ENCODE data around the gene CNMD. TPM values are rescaled to one million over a fixed set of nuclear protein-coding genes. Genes with fewer than 3 reads are reported as not detected.
A peak's percentile ranks its signal among the peaks of the same experiment; 100 is the strongest.
"Not testable (repeated sequence)": the region's sequence is repeated elsewhere in the genome, so short reads cannot be mapped to it uniquely, and the experiment has no call there.

Gene CNMD
- total and polyA plus RNA-seq, 5 donors from 2014 or later = 0.11 TPM; not detected in 4

DNA sequence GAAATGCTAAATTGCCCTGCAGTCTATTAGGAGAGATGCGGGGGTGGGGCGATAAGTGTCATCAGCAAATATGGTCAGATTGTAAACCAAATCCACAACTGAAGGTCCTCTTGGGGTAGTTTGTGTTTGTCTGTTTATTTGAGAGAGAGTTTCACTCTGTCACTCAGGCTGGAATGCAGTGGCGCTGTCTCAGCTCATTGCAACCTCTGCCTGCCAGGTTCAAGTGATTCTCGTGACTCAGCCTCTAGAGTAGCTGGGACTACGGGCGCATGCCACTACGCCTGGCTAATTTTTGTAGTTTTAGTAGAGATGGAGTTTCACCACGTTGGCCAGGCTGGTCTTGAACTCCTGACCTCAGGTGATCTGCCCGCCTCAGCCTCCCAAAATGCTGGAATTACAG lies 53.8 kb downstream of the CNMD start:
- not testable (repeated sequence) for H3K4me3 Mint-ChIP-seq; H3K27ac ChIP-seq (ENCODE audit: insufficient read depth, low read length, poor library complexity, severe bottlenecking); H3K27me3 ChIP-seq (ENCODE audit: control insufficient read depth, insufficient read depth, low read length); H3K9me3 Mint-ChIP-seq; H3K27me3 Mint-ChIP-seq; H3K9me3 ChIP-seq (ENCODE audit: control insufficient read depth in 2 of 2, low read length in 2 of 2); H3K4me1 ChIP-seq (ENCODE audit: control insufficient read depth, insufficient read depth, low read length, poor library complexity, severe bottlenecking); H3K27ac Mint-ChIP-seq; ATAC-seq (ENCODE audit: low read depth in 2 of 2); DNase-seq; H3K4me3 ChIP-seq (ENCODE audit: low read depth, low read length)
- Mint-ChIP-seq H3K36me3 (peaks cover 45% of the 10 kb centered on the region), H3K4me1 (peaks cover 7 to 20% (median 13%) of the 10 kb centered on the region in 4 donors)
- H3K36me3 ChIP-seq (ENCODE audit: control insufficient read depth, insufficient read depth, low read length) = peaks cover 70% of the 10 kb centered on the region

DNA sequence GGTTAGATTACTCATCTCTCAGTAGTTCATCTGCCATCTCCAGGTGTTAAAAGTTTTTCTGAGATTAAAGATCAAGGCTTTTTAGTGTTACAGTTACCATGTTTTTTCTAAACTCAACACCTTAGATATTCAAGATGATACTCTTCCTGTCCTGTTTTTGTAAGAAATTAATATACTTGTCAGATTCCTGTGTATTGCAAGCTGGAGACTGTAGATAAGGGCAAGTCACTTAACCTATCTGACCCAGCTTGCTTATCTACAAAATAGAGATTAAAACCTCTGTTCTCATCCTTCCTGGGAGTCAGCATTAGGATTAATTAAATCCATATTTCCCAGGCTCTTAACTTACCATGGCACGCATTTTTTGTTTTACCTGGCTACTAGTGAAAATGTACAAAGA lies 61.8 kb downstream of the CNMD start:
- H3K36me3 Mint-ChIP-seq = peaks cover 42% of the 10 kb centered on the region
- ATAC-seq (ENCODE audit: low read depth in 2 of 2) (no peak), DNase-seq (no peak)
- H3K27ac ChIP-seq (ENCODE audit: insufficient read depth, low read length, poor library complexity, severe bottlenecking) = no peak overlapping the region
- peak overlapping the region in 1 of 3 donors; percentile 37 for H3K27ac Mint-ChIP-seq
- no peak overlapping the region for H3K4me3 Mint-ChIP-seq
- no peak overlapping the region for H3K4me3 ChIP-seq (ENCODE audit: low read depth, low read length)
- H3K36me3 ChIP-seq (ENCODE audit: control insufficient read depth, insufficient read depth, low read length) = peaks cover 71% of the 10 kb centered on the region
- no peaks in the 10 kb centered on the region for H3K9me3 Mint-ChIP-seq
- H3K4me1 Mint-ChIP-seq = peaks cover 11 to 34% (median 21%) of the 10 kb centered on the region in 4 donors
- H3K4me1 ChIP-seq (ENCODE audit: control insufficient read depth, insufficient read depth, low read length, poor library complexity, severe bottlenecking) = no peaks in the 10 kb centered on the region
- H3K27me3 Mint-ChIP-seq = no peaks in the 10 kb centered on the region
- H3K27me3 ChIP-seq (ENCODE audit: control insufficient read depth, insufficient read depth, low read length) = no peaks in the 10 kb centered on the region
- H3K9me3 ChIP-seq (ENCODE audit: control insufficient read depth in 2 of 2, low read length in 2 of 2) = no peaks in the 10 kb centered on the region

DNA sequence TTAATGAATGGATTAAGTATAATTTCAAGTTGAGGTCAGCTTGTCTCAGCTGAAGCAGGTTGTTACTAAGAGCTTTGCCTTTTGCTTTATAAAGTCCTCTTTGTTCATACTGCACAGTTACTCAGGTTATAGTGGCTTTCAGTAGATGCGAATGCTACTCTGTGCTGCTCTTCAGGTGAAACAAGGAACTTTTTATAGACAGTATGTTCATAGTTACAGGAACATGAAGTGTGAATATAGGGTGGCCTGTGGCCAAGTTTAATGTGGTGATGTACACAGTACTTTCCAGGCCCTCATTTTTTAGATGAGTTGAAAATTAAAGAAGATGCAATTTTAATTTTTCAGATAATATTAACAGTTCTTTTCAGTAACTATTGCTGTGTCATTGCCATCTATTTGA lies 66.2 kb downstream of the CNMD start:
- Histone ChIP-seq H3K4me3 (ENCODE audit: low read depth, low read length) (no peak overlapping the region), H3K4me1 (ENCODE audit: control insufficient read depth, insufficient read depth, low read length, poor library complexity, severe bottlenecking) (no peaks in the 10 kb centered on the region), H3K27ac (ENCODE audit: insufficient read depth, low read length, poor library complexity, severe bottlenecking) (no peak overlapping the region), H3K27me3 (ENCODE audit: control insufficient read depth, insufficient read depth, low read length) (no peaks in the 10 kb centered on the region), H3K9me3 (ENCODE audit: control insufficient read depth in 2 of 2, low read length in 2 of 2) (no peaks in the 10 kb centered on the region), H3K36me3 (ENCODE audit: control insufficient read depth, insufficient read depth, low read length) (peaks cover 59% of the 10 kb centered on the region)
- Mint-ChIP-seq H3K4me3 (no peak overlapping the region), H3K9me3 (no peaks in the 10 kb centered on the region), H3K27ac (no peak overlapping the region), H3K4me1 (peaks cover 20 to 38% (median 26%) of the 10 kb centered on the region in 4 donors), H3K27me3 (no peaks in the 10 kb centered on the region), H3K36me3 (peaks cover 32% of the 10 kb centered on the region)
- no peak for ATAC-seq (ENCODE audit: low read depth in 2 of 2)
- DNase-seq = no peak

DNA sequence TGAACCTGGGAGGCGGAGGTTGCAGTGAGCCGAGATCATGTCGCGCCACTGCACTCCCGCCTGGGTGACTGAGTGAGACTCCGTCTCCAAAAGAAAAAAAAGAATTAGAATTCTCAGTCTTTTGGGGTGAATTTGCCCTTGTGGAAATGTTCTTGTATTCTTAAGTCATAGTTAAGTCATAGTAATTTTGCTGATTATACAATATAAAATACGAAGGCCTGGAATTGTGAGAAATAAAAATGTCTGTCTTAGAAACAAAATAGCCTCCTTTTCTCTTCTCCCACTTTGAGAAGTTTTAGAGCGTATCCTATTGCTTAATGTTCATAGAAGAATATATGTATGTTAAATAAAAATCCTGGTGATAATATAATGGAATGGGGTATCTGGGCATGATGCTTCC lies 68.9 kb downstream of the CNMD start:
- ATAC-seq (ENCODE audit: low read depth in 2 of 2) (no peak), DNase-seq (no peak)
- H3K4me1 ChIP-seq (ENCODE audit: control insufficient read depth, insufficient read depth, low read length, poor library complexity, severe bottlenecking) = no peaks in the 10 kb centered on the region
- peaks cover 59% of the 10 kb centered on the region for H3K36me3 ChIP-seq (ENCODE audit: control insufficient read depth, insufficient read depth, low read length)
- Mint-ChIP-seq H3K27ac (no peak overlapping the region), H3K4me3 (no peak overlapping the region), H3K27me3 (no peaks in the 10 kb centered on the region), H3K36me3 (peaks cover 19% of the 10 kb centered on the region), H3K9me3 (no peaks in the 10 kb centered on the region), H3K4me1 (peaks cover 13 to 22% (median 18%) of the 10 kb centered on the region in 4 donors)
- H3K9me3 ChIP-seq (ENCODE audit: control insufficient read depth in 2 of 2, low read length in 2 of 2) = no peaks in the 10 kb centered on the region
- H3K27me3 ChIP-seq (ENCODE audit: control insufficient read depth, insufficient read depth, low read length) = no peaks in the 10 kb centered on the region
- H3K4me3 ChIP-seq (ENCODE audit: low read depth, low read length) = no peak overlapping the region
- no peak overlapping the region for H3K27ac ChIP-seq (ENCODE audit: insufficient read depth, low read length, poor library complexity, severe bottlenecking)

DNA sequence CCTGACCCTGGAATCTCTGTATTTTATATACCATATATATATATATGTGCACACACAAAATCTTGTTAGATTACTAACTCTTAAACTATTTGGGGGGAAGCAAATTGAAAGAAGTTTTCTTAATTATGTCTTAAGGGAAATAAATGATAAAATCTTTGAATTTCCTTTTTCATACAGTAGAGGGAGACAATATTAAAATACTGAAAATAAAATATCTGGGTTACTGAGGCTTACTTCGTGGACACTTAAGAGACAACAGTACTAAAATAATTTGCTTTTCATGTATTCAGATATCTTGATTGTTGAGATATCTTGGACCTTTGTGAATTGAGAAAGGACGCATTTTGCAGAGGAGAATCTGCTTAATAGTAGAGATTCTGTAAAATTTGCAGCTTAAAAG lies 69.9 kb downstream of the CNMD start:
- Mint-ChIP-seq H3K27ac (no peak overlapping the region), H3K36me3 (peaks cover 16% of the 10 kb centered on the region), H3K4me3 (no peak overlapping the region), H3K4me1 (peaks cover 13 to 24% (median 17%) of the 10 kb centered on the region in 4 donors), H3K27me3 (no peaks in the 10 kb centered on the region), H3K9me3 (no peaks in the 10 kb centered on the region)
- no peak for ATAC-seq (ENCODE audit: low read depth in 2 of 2)
- Histone ChIP-seq H3K9me3 (ENCODE audit: control insufficient read depth in 2 of 2, low read length in 2 of 2) (no peaks in the 10 kb centered on the region), H3K4me3 (ENCODE audit: low read depth, low read length) (no peak overlapping the region), H3K27me3 (ENCODE audit: control insufficient read depth, insufficient read depth, low read length) (no peaks in the 10 kb centered on the region), H3K36me3 (ENCODE audit: control insufficient read depth, insufficient read depth, low read length) (peaks cover 55% of the 10 kb centered on the region), H3K4me1 (ENCODE audit: control insufficient read depth, insufficient read depth, low read length, poor library complexity, severe bottlenecking) (no peaks in the 10 kb centered on the region), H3K27ac (ENCODE audit: insufficient read depth, low read length, poor library complexity, severe bottlenecking) (no peak overlapping the region)
- DNase-seq = no peak

DNA sequence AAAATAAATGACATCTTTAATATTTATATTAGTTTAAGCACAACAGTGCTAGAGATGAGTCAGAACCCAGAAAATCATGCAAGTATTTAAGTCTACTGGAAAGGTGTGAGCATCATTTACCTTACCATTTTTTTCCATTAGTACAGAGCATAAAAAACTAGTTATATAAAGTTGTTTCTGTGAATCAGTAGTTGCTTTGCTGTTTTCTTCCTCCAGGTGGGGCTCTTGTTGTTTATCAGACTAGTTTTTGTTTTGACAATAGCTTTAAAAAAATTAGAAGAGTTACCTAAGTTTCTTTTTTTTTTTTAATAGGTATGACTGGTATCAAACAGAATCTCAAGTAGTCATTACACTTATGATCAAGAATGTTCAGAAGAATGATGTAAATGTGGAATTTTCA lies 74.3 kb downstream of the CNMD start:
- Histone ChIP-seq H3K4me1 (ENCODE audit: control insufficient read depth, insufficient read depth, low read length, poor library complexity, severe bottlenecking) (no peaks in the 10 kb centered on the region), H3K9me3 (ENCODE audit: control insufficient read depth in 2 of 2, low read length in 2 of 2) (no peaks in the 10 kb centered on the region), H3K27ac (ENCODE audit: insufficient read depth, low read length, poor library complexity, severe bottlenecking) (peak overlapping the region; percentile 39), H3K4me3 (ENCODE audit: low read depth, low read length) (no peak overlapping the region), H3K27me3 (ENCODE audit: control insufficient read depth, insufficient read depth, low read length) (no peaks in the 10 kb centered on the region), H3K36me3 (ENCODE audit: control insufficient read depth, insufficient read depth, low read length) (peaks cover 78% of the 10 kb centered on the region)
- ATAC-seq (ENCODE audit: low read depth in 2 of 2) = peak; percentile 24 to 37
- no peaks in the 10 kb centered on the region for H3K27me3 Mint-ChIP-seq
- peaks cover 9 to 17% (median 13%) of the 10 kb centered on the region in 4 donors for H3K4me1 Mint-ChIP-seq
- H3K4me3 Mint-ChIP-seq = no peak overlapping the region
- DNase-seq = peak in 2 of 3 donors; percentile 35 to 42
- no peak overlapping the region for H3K27ac Mint-ChIP-seq
- H3K36me3 Mint-ChIP-seq = peaks cover 27% of the 10 kb centered on the region
- H3K9me3 Mint-ChIP-seq = no peaks in the 10 kb centered on the region

DNA sequence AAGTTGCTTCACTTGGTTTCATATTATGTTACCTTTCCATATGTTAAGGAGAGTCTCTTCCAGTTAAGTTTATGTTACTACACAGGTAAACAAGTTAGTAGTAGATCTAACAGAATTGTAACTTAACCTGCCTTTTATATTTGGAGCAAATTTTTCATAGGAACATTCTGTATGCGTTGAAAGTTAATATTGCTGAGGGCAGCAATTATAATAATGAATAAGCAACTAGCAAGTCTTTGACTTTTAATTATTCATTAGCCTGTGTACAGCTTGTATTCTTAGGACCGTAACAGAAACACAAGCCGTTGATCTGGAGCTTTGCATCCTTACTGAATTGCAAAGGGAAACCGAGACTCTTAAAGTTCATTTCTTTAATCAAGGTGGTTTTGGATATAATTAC lies 75.3 kb downstream of the CNMD start:
- DNase-seq = no peak
- H3K27me3 Mint-ChIP-seq = no peaks in the 10 kb centered on the region
- Histone ChIP-seq H3K27ac (ENCODE audit: insufficient read depth, low read length, poor library complexity, severe bottlenecking) (no peak overlapping the region), H3K9me3 (ENCODE audit: control insufficient read depth in 2 of 2, low read length in 2 of 2) (no peaks in the 10 kb centered on the region), H3K36me3 (ENCODE audit: control insufficient read depth, insufficient read depth, low read length) (peaks cover 74% of the 10 kb centered on the region), H3K4me3 (ENCODE audit: low read depth, low read length) (no peak overlapping the region), H3K4me1 (ENCODE audit: control insufficient read depth, insufficient read depth, low read length, poor library complexity, severe bottlenecking) (no peaks in the 10 kb centered on the region), H3K27me3 (ENCODE audit: control insufficient read depth, insufficient read depth, low read length) (no peaks in the 10 kb centered on the region)
- no peak overlapping the region for H3K4me3 Mint-ChIP-seq
- H3K9me3 Mint-ChIP-seq = no peaks in the 10 kb centered on the region
- no peak for ATAC-seq (ENCODE audit: low read depth in 2 of 2)
- H3K4me1 Mint-ChIP-seq = peaks cover 9 to 18% (median 11%) of the 10 kb centered on the region in 4 donors
- H3K27ac Mint-ChIP-seq = no peak overlapping the region
- H3K36me3 Mint-ChIP-seq = peaks cover 30% of the 10 kb centered on the region

DNA sequence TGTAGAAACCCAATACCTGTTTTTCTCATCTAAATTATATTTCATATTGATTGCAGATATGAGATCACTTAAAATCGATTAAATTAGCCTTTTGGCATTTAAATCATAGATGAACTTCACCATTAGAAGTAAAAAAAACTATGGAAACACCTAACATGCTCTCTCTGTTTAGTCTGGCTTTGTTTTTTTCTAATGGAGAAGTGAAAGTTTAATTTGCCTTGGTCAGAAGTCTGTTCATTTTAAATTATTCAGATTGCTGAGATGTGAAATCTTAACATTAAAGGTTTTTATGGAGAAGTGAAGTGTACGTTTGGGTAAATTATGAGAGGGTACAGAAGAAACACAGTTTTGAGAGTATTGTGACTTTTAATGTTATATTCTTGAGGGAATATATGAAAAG lies 80.3 kb downstream of the CNMD start:
- peaks cover 7% of the 10 kb centered on the region for H3K4me1 ChIP-seq (ENCODE audit: control insufficient read depth, insufficient read depth, low read length, poor library complexity, severe bottlenecking)
- Mint-ChIP-seq H3K4me3 (no peak overlapping the region), H3K9me3 (no peaks in the 10 kb centered on the region), H3K27ac (peak overlapping the region in 1 of 3 donors; percentile 79), H3K36me3 (peaks cover 15% of the 10 kb centered on the region), H3K27me3 (no peaks in the 10 kb centered on the region), H3K4me1 (peaks cover 0 to 17% (median 6%) of the 10 kb centered on the region in 4 donors)
- H3K4me3 ChIP-seq (ENCODE audit: low read depth, low read length) = no peak overlapping the region
- no peaks in the 10 kb centered on the region for H3K27me3 ChIP-seq (ENCODE audit: control insufficient read depth, insufficient read depth, low read length)
- no peak for DNase-seq
- ATAC-seq (ENCODE audit: low read depth in 2 of 2) = no peak
- H3K27ac ChIP-seq (ENCODE audit: insufficient read depth, low read length, poor library complexity, severe bottlenecking) = no peak overlapping the region
- H3K36me3 ChIP-seq (ENCODE audit: control insufficient read depth, insufficient read depth, low read length) = peaks cover 57% of the 10 kb centered on the region
- H3K9me3 ChIP-seq (ENCODE audit: control insufficient read depth in 2 of 2, low read length in 2 of 2) = no peaks in the 10 kb centered on the region
